Measurements from ENCODE around the gene RTP2.

- TF ChIP-seq CTCF (IDR thresholded peaks at IDR 0.05 in 2 of 3, conservative IDR thresholded peaks at IDR 0.05 in 1 of 3; ENCODE audit: insufficient read depth in 2 of 3, low read depth in 1 of 3, low read length in 3 of 3), result no peak
- TF ChIP-seq BCL6 (CRISPR knock-in tag; IDR thresholded peaks at IDR 0.05), result no peak
Observed at GRCh38 chr3:187665010-187665409, 37.3 kb downstream of the RTP2 start.

Data from K562 (cell line).